Liver (tissue), 9 donors: ENCODE data around the gene NUP35. TPM values are rescaled to one million over a fixed set of nuclear protein-coding genes. Genes with fewer than 3 reads are reported as not detected.

Source experiments
- DNase-seq: peaks from one replicate; pipeline ENCODE4 v3.0.0-alpha.2; 2017; ENCODE audit warnings: low spot score
- H3K27ac ChIP-seq, 2 donors: one replicate each; pipeline ENCODE4 v1.7.0; 2013; ENCODE audit warnings: inconsistent platforms in 2 of 2, low read length in 2 of 2, control low read depth in 1 of 2, low read depth in 1 of 2, mild to moderate bottlenecking in 1 of 2
- H3K27me3 ChIP-seq, 4 donors: one replicate each; pipeline versions ENCODE4 v1.6.1 to v1.7.0; 2013; ENCODE audit warnings: low read length in 3 of 4, inconsistent platforms in 1 of 4, mild to moderate bottlenecking in 1 of 4, moderate library complexity in 1 of 4; ENCODE audit not compliant: control insufficient read depth in 4 of 4, insufficient read depth in 4 of 4
- H3K36me3 ChIP-seq, 4 donors: one replicate each; pipeline versions ENCODE4 v1.6.1 to v1.7.0; 2013; ENCODE audit warnings: low read length in 3 of 4, mild to moderate bottlenecking in 3 of 4, low read depth in 1 of 4, moderate library complexity in 1 of 4; ENCODE audit not compliant: control insufficient read depth in 4 of 4, insufficient read depth in 3 of 4
- H3K4me1 ChIP-seq, 4 donors: one replicate each; pipeline versions ENCODE4 v1.6.1 to v1.7.0; 2013; ENCODE audit warnings: low read length in 3 of 4, mild to moderate bottlenecking in 3 of 4, moderate library complexity in 1 of 4; ENCODE audit not compliant: control insufficient read depth in 4 of 4, insufficient read depth in 4 of 4
- H3K4me3 ChIP-seq, 3 donors: one replicate each; pipeline versions ENCODE4 v1.6.1 to v1.7.0; 2013; ENCODE audit warnings: low read length in 3 of 3, control low read depth in 1 of 3, low read depth in 1 of 3, mild to moderate bottlenecking in 1 of 3
- H3K9ac ChIP-seq, 2 donors: one replicate each; pipeline ENCODE4 v1.7.0; 2013; ENCODE audit warnings: low read length in 2 of 2, mild to moderate bottlenecking in 2 of 2, moderate library complexity in 2 of 2, control low read depth in 1 of 2, low read depth in 1 of 2
- H3K9me3 ChIP-seq, 4 donors: one replicate each; pipeline versions ENCODE4 v1.6.1 to v1.7.0; 2013; ENCODE audit warnings: low read length in 3 of 4; ENCODE audit not compliant: control insufficient read depth in 4 of 4
- EGR1 ChIP-seq, 2 donors: IDR thresholded peaks; 2 replicates each; pipeline ENCODE4 v1.6.1; 2016 to 2018; ENCODE audit warnings: antibody characterized with exemption in 2 of 2, low read depth in 2 of 2
- FOXA1 ChIP-seq: IDR thresholded peaks from 2 replicates; pipeline ENCODE4 v1.6.1; 2016; ENCODE audit warnings: antibody characterized with exemption
- FOXA2 ChIP-seq: IDR thresholded peaks from 2 replicates; pipeline ENCODE4 v1.6.1; 2016; ENCODE audit warnings: antibody characterized with exemption
- GABPA ChIP-seq, 2 donors: IDR thresholded peaks in 1 of 2; conservative IDR thresholded peaks in 1 of 2; 2 replicates each; pipeline ENCODE4 v1.6.1; 2016; ENCODE audit warnings: antibody characterized with exemption in 2 of 2, mild to moderate bottlenecking in 1 of 2, moderate library complexity in 1 of 2
- HNF4A ChIP-seq, 2 donors: conservative IDR thresholded peaks; 2 replicates each; pipeline ENCODE4 v1.6.1; 2016; ENCODE audit warnings: antibody characterized with exemption in 2 of 2, mild to moderate bottlenecking in 2 of 2
- HNF4G ChIP-seq: IDR thresholded peaks from 2 replicates; pipeline ENCODE4 v1.6.1; 2016; ENCODE audit warnings: antibody characterized with exemption
- JUND ChIP-seq, 2 donors: IDR thresholded peaks; 2 replicates each; pipeline ENCODE4 v1.6.1; 2016; ENCODE audit warnings: antibody characterized with exemption in 2 of 2
- NR2F2 ChIP-seq: IDR thresholded peaks from 2 replicates; pipeline ENCODE4 v1.6.1; 2016; ENCODE audit warnings: antibody characterized with exemption
- RAD21 ChIP-seq, 2 donors: IDR thresholded peaks; 2 replicates each; pipeline ENCODE4 v1.6.1; 2016; ENCODE audit warnings: antibody characterized with exemption in 2 of 2, mild to moderate bottlenecking in 2 of 2
- RXRA ChIP-seq, 2 donors: IDR thresholded peaks; 2 replicates each; pipeline ENCODE4 v1.6.1; 2017 to 2018; ENCODE audit warnings: antibody characterized with exemption in 2 of 2, mild to moderate bottlenecking in 1 of 2
- SP1 ChIP-seq: IDR thresholded peaks from 2 replicates; pipeline ENCODE4 v1.6.1; 2018; ENCODE audit warnings: antibody characterized with exemption, mild to moderate bottlenecking
- TAF1 ChIP-seq: conservative IDR thresholded peaks from 2 replicates; pipeline ENCODE4 v1.6.1; 2016; ENCODE audit warnings: antibody characterized with exemption, mild to moderate bottlenecking
- YY1 ChIP-seq: IDR thresholded peaks from 2 replicates; pipeline ENCODE4 v1.6.1; 2016; ENCODE audit warnings: antibody characterized with exemption, mild to moderate bottlenecking
- WGBS: extraction: QIAGEN DNeasy Blood & Tissue Kit; methylation state at CpG from one replicate; pipeline ENCODE4 v1.1.7; 2013; 5-methylcytosine and 5-hydroxymethylcytosine counted together
- polyA plus RNA-seq, 2 donors: library from polyadenylated mRNA; stranded (reverse) in 1 of 2; unstranded in 1 of 2; fragments of 200-250 nt in 1 of 2; fragments of >200 nt in 1 of 2; fragmentation: Nextera tagmentation in 1 of 2; extraction: Ambion mirVana in 1 of 2; gene quantifications; one replicate each; pipeline versions ENCODE4 v1.2.1 to v1.2.3, GENCODE V29; 2013 to 2015
- total RNA-seq, 2 donors: library from RNA; depleted of rRNA; stranded (reverse); fragments of >200 nt; gene quantifications; one replicate each; pipeline ENCODE4 v1.2.3, GENCODE V29; 2014
- TF ChIP-seq, protein P1 (sequence below): fragments of 150-350 bp; IDR thresholded peaks from 2 replicates; pipeline ENCODE4 v1.5.1; 2017; ENCODE audit warnings: improper control_type of control experiment, low read depth, low read length; ENCODE audit not compliant: missing input control
- TF ChIP-seq, protein P2 (sequence below): IDR thresholded peaks from 2 replicates; pipeline ENCODE4 v1.6.1; 2016; ENCODE audit warnings: antibody characterized with exemption
- TF ChIP-seq, protein P3 (sequence below): IDR thresholded peaks from 2 replicates; pipeline ENCODE4 v1.6.1; 2016; ENCODE audit warnings: antibody characterized with exemption
- TF ChIP-seq, protein P4 (sequence below): IDR thresholded peaks from 2 replicates; pipeline ENCODE4 v1.6.1; 2016; ENCODE audit warnings: antibody characterized with exemption
- TF ChIP-seq, protein P5 (sequence below): IDR thresholded peaks from 2 replicates; pipeline ENCODE4 v1.6.1; 2016; ENCODE audit warnings: antibody characterized with exemption, mild to moderate bottlenecking
- donor health status: healthy.
- donor health status: healthy.
- donor health status: healthy.
- donor health status: healthy.
- donor health status: healthy.

The NUP35 gene
- total and polyA plus RNA-seq, 4 donors: 6.8 to 15.0 (median 10.8) TPM

DNA sequence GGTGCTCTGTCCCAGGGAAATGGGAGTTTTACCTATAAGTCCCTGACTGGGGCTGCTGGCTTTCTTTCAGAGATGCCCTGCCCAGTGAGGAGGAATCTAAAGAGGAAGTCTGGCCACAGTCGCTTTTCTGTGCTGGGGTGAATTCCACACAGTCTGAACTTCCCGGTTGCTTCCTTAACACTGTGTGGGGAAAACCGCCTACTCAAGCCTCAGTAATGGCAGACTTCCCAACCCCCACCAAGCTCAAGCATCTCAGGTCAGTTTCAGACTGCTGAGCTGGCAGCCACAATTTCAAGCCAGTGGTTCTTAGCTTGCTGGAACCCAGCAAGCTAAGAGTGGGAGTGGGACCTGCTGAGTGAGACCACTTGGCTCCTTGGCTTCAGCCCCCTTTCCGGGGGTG, 54.9 kb downstream of the NUP35 start:
- no peak overlapping the region for H3K27ac ChIP-seq
- no peaks in the 10 kb centered on the region for H3K27me3 ChIP-seq
- no peak overlapping the region for H3K9ac ChIP-seq
- no peak overlapping the region for H3K4me3 ChIP-seq
- TF ChIP-seq EGR1 (IDR thresholded peaks at IDR 0.05; ENCODE audit: low read depth in 2 of 2) (no peak), JUND (IDR thresholded peaks at IDR 0.05) (no peak), RAD21 (IDR thresholded peaks at IDR 0.05) (no peak), YY1 (no peak), TAF1 (no peak), HNF4G (no peak), SP1 (no peak), FOXA1 (no peak), GABPA (IDR thresholded peaks at IDR 0.05 in 1 of 2, conservative IDR thresholded peaks at IDR 0.05 in 1 of 2) (no peak), FOXA2 (no peak), RXRA (IDR thresholded peaks at IDR 0.05) (no peak), HNF4A (conservative IDR thresholded peaks at IDR 0.05) (no peak)
- TF ChIP-seq, protein P1, sequence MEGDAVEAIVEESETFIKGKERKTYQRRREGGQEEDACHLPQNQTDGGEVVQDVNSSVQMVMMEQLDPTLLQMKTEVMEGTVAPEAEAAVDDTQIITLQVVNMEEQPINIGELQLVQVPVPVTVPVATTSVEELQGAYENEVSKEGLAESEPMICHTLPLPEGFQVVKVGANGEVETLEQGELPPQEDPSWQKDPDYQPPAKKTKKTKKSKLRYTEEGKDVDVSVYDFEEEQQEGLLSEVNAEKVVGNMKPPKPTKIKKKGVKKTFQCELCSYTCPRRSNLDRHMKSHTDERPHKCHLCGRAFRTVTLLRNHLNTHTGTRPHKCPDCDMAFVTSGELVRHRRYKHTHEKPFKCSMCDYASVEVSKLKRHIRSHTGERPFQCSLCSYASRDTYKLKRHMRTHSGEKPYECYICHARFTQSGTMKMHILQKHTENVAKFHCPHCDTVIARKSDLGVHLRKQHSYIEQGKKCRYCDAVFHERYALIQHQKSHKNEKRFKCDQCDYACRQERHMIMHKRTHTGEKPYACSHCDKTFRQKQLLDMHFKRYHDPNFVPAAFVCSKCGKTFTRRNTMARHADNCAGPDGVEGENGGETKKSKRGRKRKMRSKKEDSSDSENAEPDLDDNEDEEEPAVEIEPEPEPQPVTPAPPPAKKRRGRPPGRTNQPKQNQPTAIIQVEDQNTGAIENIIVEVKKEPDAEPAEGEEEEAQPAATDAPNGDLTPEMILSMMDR: no peak
- TF ChIP-seq, protein P2, sequence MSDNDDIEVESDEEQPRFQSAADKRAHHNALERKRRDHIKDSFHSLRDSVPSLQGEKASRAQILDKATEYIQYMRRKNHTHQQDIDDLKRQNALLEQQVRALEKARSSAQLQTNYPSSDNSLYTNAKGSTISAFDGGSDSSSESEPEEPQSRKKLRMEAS: no peak
- TF ChIP-seq, protein P3, sequence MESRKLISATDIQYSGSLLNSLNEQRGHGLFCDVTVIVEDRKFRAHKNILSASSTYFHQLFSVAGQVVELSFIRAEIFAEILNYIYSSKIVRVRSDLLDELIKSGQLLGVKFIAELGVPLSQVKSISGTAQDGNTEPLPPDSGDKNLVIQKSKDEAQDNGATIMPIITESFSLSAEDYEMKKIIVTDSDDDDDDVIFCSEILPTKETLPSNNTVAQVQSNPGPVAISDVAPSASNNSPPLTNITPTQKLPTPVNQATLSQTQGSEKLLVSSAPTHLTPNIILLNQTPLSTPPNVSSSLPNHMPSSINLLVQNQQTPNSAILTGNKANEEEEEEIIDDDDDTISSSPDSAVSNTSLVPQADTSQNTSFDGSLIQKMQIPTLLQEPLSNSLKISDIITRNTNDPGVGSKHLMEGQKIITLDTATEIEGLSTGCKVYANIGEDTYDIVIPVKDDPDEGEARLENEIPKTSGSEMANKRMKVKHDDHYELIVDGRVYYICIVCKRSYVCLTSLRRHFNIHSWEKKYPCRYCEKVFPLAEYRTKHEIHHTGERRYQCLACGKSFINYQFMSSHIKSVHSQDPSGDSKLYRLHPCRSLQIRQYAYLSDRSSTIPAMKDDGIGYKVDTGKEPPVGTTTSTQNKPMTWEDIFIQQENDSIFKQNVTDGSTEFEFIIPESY: no peak
- TF ChIP-seq, protein P4, sequence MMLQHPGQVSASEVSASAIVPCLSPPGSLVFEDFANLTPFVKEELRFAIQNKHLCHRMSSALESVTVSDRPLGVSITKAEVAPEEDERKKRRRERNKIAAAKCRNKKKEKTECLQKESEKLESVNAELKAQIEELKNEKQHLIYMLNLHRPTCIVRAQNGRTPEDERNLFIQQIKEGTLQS: no peak
- TF ChIP-seq, protein P5, sequence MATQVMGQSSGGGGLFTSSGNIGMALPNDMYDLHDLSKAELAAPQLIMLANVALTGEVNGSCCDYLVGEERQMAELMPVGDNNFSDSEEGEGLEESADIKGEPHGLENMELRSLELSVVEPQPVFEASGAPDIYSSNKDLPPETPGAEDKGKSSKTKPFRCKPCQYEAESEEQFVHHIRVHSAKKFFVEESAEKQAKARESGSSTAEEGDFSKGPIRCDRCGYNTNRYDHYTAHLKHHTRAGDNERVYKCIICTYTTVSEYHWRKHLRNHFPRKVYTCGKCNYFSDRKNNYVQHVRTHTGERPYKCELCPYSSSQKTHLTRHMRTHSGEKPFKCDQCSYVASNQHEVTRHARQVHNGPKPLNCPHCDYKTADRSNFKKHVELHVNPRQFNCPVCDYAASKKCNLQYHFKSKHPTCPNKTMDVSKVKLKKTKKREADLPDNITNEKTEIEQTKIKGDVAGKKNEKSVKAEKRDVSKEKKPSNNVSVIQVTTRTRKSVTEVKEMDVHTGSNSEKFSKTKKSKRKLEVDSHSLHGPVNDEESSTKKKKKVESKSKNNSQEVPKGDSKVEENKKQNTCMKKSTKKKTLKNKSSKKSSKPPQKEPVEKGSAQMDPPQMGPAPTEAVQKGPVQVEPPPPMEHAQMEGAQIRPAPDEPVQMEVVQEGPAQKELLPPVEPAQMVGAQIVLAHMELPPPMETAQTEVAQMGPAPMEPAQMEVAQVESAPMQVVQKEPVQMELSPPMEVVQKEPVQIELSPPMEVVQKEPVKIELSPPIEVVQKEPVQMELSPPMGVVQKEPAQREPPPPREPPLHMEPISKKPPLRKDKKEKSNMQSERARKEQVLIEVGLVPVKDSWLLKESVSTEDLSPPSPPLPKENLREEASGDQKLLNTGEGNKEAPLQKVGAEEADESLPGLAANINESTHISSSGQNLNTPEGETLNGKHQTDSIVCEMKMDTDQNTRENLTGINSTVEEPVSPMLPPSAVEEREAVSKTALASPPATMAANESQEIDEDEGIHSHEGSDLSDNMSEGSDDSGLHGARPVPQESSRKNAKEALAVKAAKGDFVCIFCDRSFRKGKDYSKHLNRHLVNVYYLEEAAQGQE: no peak
- H3K4me1 ChIP-seq: no peaks in the 10 kb centered on the region
- WGBS: 88% methylated on average over 4 of the region's 4 CpGs
- peaks cover 0 to 19% (median 16%) of the 10 kb centered on the region in 4 donors for H3K36me3 ChIP-seq
- DNase-seq: no peak
- peaks cover 0 to 3% (median 1%) of the 10 kb centered on the region in 4 donors for H3K9me3 ChIP-seq

DNA sequence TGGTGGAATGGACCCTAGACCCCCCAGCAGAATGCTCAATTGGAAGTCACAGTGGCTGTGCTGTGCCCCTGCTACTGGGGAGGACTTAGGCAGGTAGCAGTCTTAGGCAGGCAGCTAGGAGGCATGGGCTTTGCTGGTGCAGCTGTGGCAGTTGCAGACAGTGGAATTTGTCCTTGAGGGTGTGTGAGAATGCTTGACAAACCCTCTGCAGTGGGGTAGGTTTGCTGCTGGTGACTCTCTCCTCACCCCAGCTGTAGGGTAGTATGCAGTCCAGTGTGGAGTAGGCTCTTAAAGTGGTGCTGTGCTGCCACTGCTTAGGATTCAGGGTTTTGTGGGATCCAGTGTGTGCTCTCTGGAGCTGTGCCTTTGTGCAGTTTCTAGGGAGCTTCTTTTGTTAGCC, 61.3 kb downstream of the NUP35 start:
- no peaks in the 10 kb centered on the region for H3K27me3 ChIP-seq
- H3K4me1 ChIP-seq: no peaks in the 10 kb centered on the region
- H3K36me3 ChIP-seq: peaks cover 6 to 34% (median 28%) of the 10 kb centered on the region in 4 donors
- DNase-seq: no peak
- no peak overlapping the region for H3K27ac ChIP-seq
- peaks cover 0 to 3% (median 1%) of the 10 kb centered on the region in 4 donors for H3K9me3 ChIP-seq
- H3K4me3 ChIP-seq: no peak overlapping the region
- no peak overlapping the region for H3K9ac ChIP-seq
- TF ChIP-seq, protein P1: no peak
- TF ChIP-seq, protein P4: no peak
- TF ChIP-seq RXRA (IDR thresholded peaks at IDR 0.05) (no peak), FOXA1 (no peak), EGR1 (IDR thresholded peaks at IDR 0.05; ENCODE audit: low read depth in 2 of 2) (no peak), YY1 (no peak), GABPA (IDR thresholded peaks at IDR 0.05 in 1 of 2, conservative IDR thresholded peaks at IDR 0.05 in 1 of 2) (no peak), RAD21 (IDR thresholded peaks at IDR 0.05) (no peak), JUND (IDR thresholded peaks at IDR 0.05) (no peak), HNF4G (no peak), HNF4A (conservative IDR thresholded peaks at IDR 0.05) (no peak), TAF1 (no peak), SP1 (no peak), NR2F2 (no peak)
- TF ChIP-seq, protein P3: no peak
- TF ChIP-seq, protein P2: no peak
